Measurements from ENCODE around the gene CARNS1. TPM values are rescaled to one million over a fixed set of nuclear protein-coding genes. Genes with fewer than 3 reads are reported as not detected.

CARNS1 gene
- total RNA-seq, 4 donors from 2014 or later = 0.21 to 0.94 (median 0.74) TPM

DNA sequence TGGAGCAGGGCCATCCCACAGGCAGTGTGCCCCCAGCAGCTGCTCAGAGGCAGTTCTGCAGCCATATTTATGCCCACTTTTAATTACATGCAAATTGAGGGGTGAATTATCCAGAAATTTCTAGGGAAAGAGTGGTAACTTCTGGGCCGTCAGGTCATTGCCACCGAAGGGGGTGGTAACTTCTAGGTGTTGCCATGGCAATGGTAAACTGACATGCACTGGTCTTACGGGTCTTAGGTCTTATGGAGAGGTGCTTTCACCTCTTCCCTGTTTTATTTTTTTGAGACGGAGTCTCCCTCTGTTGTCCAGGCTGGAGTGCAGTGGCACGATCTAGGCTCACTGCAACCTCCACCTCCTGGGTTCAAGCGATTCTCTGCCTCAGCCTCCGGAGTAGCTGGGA, 57.4 kb downstream of the CARNS1 start:
- Histone ChIP-seq H3K36me3 (no peaks in the 10 kb centered on the region), H3K4me3 (no peak overlapping the region), H3K9me3 (no peaks in the 10 kb centered on the region), H3K27me3 (peaks cover 2% of the 10 kb centered on the region), H3K4me1 (peaks cover 15% of the 10 kb centered on the region), H3K27ac (no peak overlapping the region)
- no peak for TF ChIP-seq POLR2A (IDR thresholded peaks at IDR 0.05)
- TF ChIP-seq, protein P1, sequence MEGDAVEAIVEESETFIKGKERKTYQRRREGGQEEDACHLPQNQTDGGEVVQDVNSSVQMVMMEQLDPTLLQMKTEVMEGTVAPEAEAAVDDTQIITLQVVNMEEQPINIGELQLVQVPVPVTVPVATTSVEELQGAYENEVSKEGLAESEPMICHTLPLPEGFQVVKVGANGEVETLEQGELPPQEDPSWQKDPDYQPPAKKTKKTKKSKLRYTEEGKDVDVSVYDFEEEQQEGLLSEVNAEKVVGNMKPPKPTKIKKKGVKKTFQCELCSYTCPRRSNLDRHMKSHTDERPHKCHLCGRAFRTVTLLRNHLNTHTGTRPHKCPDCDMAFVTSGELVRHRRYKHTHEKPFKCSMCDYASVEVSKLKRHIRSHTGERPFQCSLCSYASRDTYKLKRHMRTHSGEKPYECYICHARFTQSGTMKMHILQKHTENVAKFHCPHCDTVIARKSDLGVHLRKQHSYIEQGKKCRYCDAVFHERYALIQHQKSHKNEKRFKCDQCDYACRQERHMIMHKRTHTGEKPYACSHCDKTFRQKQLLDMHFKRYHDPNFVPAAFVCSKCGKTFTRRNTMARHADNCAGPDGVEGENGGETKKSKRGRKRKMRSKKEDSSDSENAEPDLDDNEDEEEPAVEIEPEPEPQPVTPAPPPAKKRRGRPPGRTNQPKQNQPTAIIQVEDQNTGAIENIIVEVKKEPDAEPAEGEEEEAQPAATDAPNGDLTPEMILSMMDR (IDR thresholded peaks at IDR 0.05) = no peak
- TF ChIP-seq POLR2AphosphoS5 (IDR thresholded peaks at IDR 0.05) = no peak
- no peak for TF ChIP-seq EP300 (IDR thresholded peaks at IDR 0.05)
- DNase-seq (ENCODE audit: low spot score in 2 of 2) = no peak
- WGBS = 75% methylated on average over 7 of the region's 7 CpGs

Other genes with a start within 250 kb of the CARNS1 start
- gene GRK2, start 149.2 kb upstream of the CARNS1 start, total RNA-seq = 100 to 1,000 TPM in 2 of 4 donors, 10 to 100 TPM in 2; 84.3 to 157 (median 105) TPM
- gene ANKRD13D, start 126.4 kb upstream of the CARNS1 start, total RNA-seq = 100 to 1,000 TPM in 1 of 4 donors, 10 to 100 TPM in 3; 55.7 to 154 (median 77.2) TPM
- 100 to 1,000 TPM in 1 of 4 donors, 10 to 100 TPM in 3; 49.4 to 107 (median 63.9) TPM for gene SSH3, start 112.1 kb upstream of the CARNS1 start, total RNA-seq
- gene POLD4, start 62.1 kb upstream of the CARNS1 start, total RNA-seq = 10 to 100 TPM; 54.5 to 75.7 (median 65.0) TPM
- gene CLCF1, start 42.1 kb upstream of the CARNS1 start, total RNA-seq = 1 to 10 TPM; 2.7 to 5.5 (median 4.0) TPM
- 10 to 100 TPM; 24.1 to 86.9 (median 28.5) TPM for gene RAD9A, start 23.7 kb upstream of the CARNS1 start, total RNA-seq
- gene PPP1CA, start 13.8 kb upstream of the CARNS1 start, total RNA-seq = 100 to 1,000 TPM in 3 of 4 donors, 10 to 100 TPM in 1; 75.6 to 158 (median 121) TPM
- under 1 TPM; 0.26 to 0.64 (median 0.52) TPM for gene TBC1D10C, start 11.6 kb upstream of the CARNS1 start, total RNA-seq
- 100 to 1,000 TPM; 147 to 193 (median 158) TPM for gene RPS6KB2, start 12.8 kb downstream of the CARNS1 start, total RNA-seq
- 1 to 10 TPM in 2 of 4 donors, under 1 TPM in 2; 0.59 to 4.3 (median 2.0) TPM for gene PTPRCAP, start 22.0 kb downstream of the CARNS1 start, total RNA-seq
- gene CORO1B, start 27.8 kb downstream of the CARNS1 start, total RNA-seq = 10 to 100 TPM; 46.7 to 64.2 (median 47.1) TPM
- gene GPR152, start 37.1 kb downstream of the CARNS1 start, total RNA-seq = under 1 TPM in 1 of 4 donors, not detected in 3; 0.34 TPM
- 1 to 10 TPM in 1 of 4 donors, under 1 TPM in 2, not detected in 1; 0.38 to 2.5 (median 0.72) TPM for gene CABP4, start 39.7 kb downstream of the CARNS1 start, total RNA-seq
- 100 to 1,000 TPM; 131 to 376 (median 207) TPM for gene TMEM134, start 53.6 kb downstream of the CARNS1 start, total RNA-seq
- gene AIP, start 67.3 kb downstream of the CARNS1 start, total RNA-seq = 10 to 100 TPM; 30.5 to 58.4 (median 42.2) TPM
- gene PITPNM1, start 89.7 kb downstream of the CARNS1 start, total RNA-seq = 10 to 100 TPM; 12.4 to 25.7 (median 19.7) TPM
- 10 to 100 TPM; 16.7 to 44.6 (median 30.9) TPM for gene CDK2AP2, start 92.5 kb downstream of the CARNS1 start, total RNA-seq
- gene CABP2, start 107.8 kb downstream of the CARNS1 start, total RNA-seq = not detected
- 1,000 to 10,000 TPM in 3 of 4 donors, 100 to 1,000 TPM in 1; 564 to 1,559 (median 1,256) TPM for gene GSTP1, start 168.1 kb downstream of the CARNS1 start, total RNA-seq
- 100 to 1,000 TPM; 200 to 361 (median 275) TPM for gene NDUFV1, start 191.3 kb downstream of the CARNS1 start, total RNA-seq
- 10 to 100 TPM; 33.9 to 48.8 (median 46.3) TPM for gene NUDT8, start 214.3 kb downstream of the CARNS1 start, total RNA-seq
- gene TBX10, start 224.1 kb downstream of the CARNS1 start, total RNA-seq = not detected
- not detected for gene ACY3, start 235.1 kb downstream of the CARNS1 start, total RNA-seq